HG03457 (cell line): ENCODE data around the gene FRMPD1.

Source experiments
- ATAC-seq: cut with Tn5 transposase; IDR thresholded peaks from one replicate; pipeline ENCODE4 v1.9.1; 2021; ENCODE audit warnings: moderate number of reproducible peaks; ENCODE audit not compliant: unreplicated experiment

Gene FRMPD1

DNA sequence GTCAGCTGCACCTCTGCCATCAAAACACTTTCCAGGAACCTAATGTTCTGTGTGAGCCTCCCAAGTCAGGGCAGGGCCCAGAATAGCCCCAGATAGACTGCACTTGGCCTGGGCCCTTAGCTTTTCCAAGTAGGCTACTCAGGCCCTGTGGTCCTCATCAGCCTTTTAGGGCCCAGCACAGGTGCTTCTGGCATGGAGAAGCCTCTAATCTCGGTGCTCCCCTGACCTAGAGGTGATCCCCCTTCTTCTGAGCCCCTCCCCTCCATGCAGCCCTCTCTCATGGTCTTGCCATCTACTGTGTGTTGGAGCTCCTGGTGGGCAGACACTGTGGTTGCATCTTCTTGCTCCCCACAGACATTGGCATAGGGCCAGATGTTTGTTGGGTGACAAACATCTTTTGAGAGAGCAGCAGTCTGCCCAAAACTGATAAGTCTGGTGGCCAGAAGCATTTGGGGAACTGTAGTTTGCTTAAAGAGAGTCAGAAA is 28.1 kb downstream of the FRMPD1 start:
- ATAC-seq, result no peak

DNA sequence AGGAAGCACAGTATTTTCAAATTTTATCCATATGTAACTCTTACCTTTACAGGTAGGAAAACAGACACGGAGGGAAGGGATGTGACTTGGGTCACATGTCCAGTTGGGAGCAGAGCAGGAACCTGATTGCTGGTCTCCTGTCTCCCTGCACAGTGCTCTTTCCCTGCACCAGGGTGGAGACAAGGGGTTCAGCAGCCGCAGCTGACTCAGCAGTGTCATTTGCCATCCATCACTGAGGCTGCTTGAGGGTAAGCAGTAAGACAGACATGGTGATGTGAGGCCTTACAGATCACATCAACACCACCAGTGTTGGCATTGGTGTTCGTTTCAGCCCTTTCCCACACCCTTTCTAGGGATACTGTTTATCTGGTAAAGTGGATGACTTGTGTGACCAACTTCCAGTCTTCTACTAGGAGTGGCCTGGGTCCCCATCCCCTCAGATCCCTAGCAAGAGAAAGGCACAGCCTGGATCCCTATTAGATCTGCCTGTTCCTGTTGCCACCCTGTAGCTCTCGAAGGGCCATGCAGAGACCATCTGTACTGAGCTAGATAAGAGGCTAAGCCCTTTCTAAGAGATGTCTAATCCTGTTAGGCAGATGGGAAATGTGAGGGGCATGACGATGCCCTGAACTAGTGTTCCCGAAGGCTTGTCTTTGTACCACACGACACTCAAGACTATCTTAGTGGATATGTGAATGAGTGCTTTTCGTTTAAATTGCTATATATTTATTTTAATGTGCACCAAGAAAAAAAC is 29.1 kb downstream of the FRMPD1 start:
- no peak for ATAC-seq

DNA sequence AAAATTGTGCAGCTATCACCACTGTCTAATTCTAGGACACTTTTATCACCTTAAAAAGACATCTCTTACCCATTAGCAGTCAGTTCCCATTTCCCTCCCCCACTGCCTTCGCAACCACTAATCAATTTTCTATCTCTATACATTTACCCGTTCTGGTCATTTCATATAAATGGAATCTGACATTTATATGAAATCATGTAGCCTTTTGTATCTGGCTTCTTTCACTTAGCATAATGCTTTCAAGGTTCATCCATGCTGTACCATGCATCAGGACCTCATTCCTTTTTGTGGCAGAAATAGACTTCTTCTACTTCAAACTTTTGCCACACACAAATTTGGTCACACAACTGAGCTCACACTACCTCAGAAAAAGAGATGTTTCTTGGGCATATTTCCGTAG is 32.2 kb downstream of the FRMPD1 start:
- ATAC-seq, result no peak

DNA sequence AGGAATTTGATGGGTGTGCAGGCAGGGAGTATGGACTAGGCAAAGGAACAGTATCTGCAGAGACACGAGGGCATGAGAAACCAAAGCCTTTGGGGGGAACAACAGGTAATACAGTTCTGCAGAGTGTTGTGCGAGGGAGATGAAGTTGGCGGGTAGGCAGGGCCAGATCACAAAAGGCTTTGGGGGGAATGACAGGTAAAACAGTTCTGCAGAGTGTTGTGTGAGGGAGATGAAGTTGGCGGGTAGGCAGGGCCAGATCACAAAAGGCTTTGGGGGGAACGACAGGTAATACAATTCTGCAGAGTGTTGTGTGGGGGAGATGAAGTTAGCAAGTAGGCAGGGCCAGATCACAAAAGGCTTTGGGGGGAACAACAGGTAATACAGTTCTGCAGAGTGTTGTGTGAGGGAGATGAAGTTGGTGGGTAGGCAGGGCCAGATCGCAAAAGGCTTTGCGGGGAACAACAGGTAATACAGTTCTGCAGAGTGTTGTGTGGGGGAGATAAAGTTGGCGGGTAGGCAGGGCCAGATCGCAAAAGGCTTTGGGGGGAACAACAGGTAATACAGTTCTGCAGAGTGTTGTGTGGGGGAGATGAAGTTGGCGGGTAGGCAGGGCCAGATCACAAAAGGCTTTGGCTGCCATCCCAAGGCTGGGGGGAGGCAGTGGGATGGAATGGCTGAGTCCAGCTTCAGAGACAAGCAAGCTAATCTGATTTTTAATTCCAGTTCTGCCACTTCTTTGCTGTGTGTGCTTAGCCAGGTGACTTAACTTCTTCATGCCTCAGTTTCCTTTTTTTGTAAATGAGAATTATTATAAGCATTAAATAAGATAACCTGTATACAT is 33.0 kb downstream of the FRMPD1 start:
- ATAC-seq, result no peak

DNA sequence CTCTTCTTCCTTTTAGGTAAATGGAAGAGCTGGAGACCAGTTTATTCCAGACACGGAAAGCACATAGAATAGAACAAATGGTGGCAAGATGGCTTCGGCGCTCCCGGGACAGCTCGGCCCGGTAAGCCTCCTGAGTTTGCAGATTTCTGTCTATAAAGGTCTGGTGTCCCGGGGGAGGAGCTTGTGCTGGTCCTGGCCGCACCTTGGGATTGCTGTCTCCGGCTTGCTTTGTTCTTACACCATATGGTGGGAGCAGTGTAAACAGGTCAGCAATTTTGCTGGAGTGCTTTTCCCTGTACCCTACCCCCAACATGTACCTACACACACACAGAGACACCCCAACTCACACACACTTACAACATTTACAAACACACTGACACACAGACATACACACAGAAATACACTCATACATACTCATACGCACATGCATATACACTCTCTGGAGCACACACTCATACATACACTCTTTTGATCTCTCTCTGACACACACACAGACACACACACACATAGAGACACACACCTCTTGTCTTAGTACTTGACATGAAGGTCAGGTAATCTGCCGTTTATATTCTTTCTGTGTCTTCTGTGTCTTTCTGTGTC is 42.0 kb downstream of the FRMPD1 start:
- ATAC-seq, result no peak

DNA sequence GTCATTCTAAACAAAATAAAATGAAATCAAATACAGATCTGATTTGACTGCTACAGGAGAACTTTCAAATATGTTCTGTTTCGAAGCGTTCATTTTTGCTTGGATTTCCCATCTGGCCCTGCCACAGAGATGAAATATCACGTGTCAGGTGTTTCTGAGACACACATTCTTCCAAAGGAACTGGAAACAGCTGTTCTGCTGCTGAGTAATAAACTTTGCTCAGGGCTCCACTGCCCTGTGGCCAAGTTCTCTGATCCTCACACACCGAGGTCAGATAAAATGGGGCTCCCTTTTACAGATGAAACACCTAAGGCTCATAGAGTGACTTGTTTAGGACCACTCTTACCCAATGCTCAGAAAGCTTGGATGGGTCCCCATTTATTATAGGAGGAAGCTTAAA is 42.5 kb downstream of the FRMPD1 start:
- no peak for ATAC-seq

DNA sequence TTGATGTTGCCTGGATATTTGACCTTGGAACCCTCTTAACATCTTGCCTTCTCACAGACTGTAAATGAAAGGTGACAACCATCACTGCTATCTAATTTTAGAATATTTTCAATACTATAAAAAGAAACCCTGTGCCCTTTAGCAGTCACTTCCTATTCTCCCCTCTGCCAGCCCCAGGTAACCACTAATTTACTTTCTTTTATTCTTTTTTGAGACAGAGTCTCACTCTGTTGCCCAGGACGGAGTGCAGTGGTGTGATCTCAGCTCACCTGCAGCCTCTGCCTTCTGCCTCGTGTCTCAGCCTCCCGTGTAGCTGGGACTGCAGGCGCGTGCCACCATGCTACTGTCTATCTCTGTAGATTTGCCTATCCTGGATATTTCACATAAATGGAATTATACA is 43.6 kb downstream of the FRMPD1 start:
- ATAC-seq, result no peak

DNA sequence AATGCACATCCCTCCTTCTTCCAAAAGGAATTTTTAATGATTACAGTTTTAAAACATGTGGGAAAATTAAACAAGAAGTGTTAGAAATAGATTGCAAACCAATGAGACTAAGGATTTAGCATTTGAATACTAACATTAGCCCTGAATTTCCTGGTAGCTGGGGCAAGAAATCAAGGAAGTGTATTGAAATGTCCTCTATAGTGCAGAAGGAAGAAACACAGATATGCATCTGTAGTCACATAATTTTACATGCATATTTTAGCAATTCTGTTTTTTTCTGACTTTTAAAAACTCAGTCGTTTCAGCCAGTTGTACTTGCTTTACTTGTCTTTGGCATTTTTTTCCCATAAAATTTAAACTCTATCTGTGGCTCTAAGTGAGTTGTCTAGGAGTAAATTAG is 45.8 kb downstream of the FRMPD1 start:
- no peak for ATAC-seq

DNA sequence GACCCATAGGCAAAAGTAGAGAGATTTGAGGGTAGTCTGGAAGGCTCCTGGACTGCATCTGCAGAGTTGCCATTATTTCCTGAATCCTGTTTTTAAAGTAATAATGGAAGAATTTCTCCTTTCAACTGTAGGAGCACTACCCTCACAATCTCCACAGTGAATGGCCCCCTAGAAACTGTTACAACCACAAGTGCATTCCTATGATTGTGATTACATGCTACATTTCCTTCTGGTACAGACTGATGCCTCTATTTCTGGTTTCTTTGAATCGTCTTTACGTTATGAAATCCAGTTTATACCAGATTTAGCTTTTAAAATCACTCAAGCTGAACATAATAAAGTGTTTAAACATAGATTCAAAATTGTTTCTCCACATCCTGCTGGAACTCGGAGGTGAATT is 49.4 kb downstream of the FRMPD1 start:
- ATAC-seq, result no peak

DNA sequence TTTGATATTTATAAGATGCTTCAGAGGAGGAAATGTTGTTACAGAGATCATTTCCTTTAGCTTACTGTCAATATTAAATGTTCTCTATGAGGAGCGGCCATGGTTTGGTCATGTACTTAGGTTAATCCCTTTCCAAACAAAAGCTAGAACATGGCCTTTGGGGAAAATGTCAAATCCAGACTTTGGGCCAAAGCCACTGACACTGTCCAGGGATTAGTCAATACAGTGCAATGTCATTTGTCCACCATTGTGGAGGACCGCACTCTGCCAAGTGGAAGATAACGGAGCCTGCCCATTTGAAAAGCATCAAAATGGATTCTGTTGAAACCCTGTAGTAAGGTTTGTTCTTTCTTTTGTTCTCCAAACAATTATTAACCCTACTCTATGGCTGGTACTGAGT is 50.1 kb downstream of the FRMPD1 start:
- no peak for ATAC-seq

DNA sequence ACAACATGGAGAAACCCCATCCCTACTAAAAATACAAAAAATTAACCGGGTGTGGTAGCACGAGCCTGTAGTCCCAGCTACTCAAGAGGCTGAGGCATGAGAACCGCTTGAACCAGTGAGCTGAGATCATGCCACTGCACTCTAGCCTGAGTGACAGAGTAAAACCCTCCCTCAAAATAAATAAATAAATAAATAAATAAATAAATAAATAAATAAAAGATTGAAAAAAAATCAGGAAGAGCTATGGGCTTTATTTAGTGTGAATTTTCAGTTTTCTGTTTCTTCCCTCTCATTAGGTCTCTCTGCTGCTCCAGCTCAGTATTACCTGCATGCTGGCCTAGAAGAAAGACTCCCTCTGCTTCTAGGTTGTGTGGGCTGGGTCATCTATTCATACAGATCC is 55.0 kb downstream of the FRMPD1 start:
- no peak for ATAC-seq

DNA sequence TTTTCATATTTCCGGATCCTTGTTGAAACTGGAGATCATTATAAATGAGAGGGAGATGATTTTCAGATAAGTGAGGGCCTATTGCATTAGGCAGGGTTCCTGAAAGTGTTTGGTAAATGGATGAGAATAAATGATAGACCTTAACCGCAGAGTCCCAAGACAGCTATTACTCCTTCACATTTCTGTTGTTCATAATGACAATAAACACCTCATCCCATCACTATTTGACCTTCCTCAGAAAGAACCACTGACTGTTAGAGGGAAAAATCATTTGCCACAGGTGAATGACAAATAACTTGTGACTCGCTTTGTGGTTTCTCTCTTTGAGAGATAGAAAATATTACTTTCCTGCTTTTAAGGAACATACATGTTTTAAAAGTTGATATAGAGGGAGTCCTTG is 55.5 kb downstream of the FRMPD1 start:
- no peak for ATAC-seq

DNA sequence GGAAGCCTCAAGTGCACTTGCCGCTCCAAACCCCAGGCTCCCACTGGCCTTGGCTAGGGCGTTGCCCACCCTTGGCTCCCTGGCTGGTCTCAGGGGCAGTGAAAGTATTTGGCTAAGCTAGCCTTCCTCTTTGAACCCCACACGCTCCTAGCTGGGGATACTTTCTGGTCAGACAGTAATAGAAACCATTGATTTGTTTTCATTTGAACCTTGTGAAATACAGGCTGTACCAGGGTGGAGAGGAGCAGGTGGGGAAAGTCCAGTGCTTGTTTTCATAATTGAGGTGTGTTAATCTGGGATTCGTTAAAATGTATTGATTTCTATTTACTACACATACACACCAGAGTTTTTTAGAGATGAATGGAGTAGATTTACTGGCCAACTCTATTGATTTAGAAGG is 57.0 kb downstream of the FRMPD1 start:
- no peak for ATAC-seq

DNA sequence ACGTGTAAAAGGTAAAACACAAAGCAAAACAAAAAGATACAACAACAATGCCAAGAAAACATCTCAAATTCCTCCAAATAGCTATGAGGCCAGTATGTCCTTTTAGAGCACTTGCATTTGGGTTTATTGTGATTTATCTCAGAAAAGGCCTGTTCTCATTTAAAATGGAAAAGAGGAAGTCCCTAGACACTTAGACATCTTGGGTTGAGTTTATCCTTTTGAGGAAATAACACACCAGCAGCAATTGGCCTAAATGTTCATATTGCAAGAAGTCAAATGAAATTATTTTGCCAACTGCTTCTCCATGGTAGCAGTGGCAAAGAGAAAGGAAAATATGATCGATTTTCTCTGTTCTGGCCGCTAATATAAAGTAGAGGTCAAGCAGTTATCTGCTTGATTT is 59.3 kb downstream of the FRMPD1 start:
- no peak for ATAC-seq

DNA sequence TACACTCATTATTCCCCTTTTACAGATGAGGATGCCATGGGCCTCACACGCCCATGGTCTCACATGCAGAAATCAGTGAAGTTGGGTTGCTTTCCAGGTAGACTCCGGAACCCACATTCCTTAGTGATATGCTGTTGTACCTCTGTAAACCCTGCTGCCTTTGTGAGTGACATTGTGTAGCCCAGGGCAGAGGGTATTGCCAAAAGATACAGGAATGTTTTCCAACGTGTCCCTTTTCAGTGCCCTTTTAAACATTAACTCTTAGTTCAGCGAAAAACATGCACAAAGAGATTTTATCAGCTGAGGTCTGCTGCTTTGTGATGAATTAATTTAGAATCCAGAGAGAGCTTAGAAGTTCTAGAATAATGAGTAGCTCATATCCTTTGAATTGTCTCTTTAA is 64.5 kb downstream of the FRMPD1 start:
- no peak for ATAC-seq

DNA sequence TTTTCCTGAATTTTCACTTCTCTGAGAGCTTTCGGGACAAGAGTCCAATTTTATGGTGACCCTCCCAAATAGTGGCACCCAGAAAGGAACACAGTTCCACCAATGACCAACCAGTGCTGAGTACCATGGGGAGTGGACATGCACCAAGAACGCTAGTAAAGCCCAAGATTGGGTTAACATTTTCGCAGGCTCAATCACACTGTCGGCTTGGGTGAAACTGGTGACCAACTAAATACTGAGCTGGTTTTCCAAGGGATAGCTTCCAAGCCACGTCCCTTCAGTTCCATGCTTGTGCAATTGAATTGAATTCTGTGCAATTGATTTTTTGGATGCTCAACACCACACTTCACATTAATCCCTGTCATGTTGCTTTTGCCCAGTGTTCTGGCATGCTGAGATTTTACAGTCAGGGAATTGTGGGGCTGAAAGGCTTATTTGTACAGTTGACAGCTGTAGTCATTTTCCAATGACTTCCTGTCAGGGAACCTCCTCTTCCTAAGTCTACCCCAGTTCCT is 65.3 kb downstream of the FRMPD1 start:
- no peak for ATAC-seq

DNA sequence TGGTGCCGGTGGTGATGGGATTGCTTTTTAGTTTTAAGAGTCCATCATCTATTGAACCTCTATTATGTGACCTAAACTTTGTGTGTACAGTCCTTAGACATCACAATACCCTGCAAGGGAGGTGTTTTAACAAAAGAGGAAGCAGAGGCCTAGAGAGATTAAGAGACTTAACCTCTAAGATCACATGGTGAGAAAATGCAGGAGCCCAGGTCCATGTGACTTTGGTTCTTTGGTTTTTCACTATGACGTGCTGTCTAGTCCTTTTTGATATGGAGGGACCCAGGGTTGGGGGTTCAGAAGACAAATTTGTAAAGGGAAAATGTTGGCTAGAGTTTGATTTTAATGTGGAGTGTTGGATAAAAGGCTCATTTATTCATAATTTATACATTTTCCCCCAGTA is 68.8 kb downstream of the FRMPD1 start:
- ATAC-seq, result no peak

DNA sequence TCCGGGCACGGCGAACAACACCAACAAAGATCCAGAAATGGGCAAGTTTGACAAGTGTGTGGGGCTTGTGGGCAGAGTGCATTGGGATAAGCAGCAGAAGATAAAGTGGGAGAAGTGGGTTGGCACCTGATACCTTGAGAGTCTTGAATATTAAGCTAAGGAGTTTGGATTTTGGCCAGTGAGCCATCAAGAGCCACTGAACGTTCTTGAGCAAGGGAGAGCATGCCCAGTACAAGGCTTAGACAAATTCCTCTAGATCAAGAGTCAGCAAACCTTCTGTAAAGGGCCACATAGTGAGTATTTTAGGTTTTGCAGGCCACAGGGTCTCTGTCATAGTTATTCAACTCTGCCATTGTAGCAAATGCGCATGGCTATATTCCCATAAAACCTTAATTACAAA is 76.3 kb downstream of the FRMPD1 start:
- no peak for ATAC-seq

DNA sequence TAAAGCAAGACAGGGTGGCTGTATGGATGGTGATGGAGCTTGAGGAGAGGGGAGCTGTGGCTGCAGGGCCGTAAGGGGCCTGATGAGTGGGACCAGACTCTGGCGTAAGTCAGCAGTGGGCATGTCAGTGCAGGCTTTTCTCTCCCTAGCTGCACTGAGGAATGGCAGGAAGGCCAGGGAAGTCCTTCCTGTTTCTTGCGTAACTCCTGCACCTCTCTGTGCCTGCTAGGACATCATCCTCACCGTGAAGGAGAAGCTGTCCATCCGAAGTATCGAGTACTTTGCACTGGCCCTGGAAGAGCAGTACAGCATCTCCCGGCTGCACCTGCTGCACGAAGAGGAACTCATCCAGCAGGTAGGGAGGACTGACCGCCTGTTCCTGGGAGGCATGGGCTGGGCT is 78.7 kb downstream of the FRMPD1 start:
- no peak for ATAC-seq

DNA sequence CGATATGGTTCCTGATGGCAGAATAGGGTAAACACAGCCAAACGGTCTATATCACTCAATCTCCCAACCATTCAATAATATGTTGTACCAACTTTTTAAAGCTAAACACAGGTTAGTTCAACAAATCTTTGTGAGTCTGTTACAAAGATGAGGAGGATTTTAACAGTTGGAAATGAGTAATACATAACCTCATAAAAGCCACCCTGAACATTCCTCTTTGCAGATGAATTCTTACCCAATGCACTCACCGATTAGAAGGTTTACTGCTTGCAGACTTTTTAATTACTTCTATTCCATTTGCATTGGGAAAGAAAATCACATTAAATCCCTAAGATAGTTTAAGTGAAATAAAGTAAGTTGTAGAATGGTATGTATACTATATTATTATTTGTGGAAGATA is 79.5 kb downstream of the FRMPD1 start:
- no peak for ATAC-seq

DNA sequence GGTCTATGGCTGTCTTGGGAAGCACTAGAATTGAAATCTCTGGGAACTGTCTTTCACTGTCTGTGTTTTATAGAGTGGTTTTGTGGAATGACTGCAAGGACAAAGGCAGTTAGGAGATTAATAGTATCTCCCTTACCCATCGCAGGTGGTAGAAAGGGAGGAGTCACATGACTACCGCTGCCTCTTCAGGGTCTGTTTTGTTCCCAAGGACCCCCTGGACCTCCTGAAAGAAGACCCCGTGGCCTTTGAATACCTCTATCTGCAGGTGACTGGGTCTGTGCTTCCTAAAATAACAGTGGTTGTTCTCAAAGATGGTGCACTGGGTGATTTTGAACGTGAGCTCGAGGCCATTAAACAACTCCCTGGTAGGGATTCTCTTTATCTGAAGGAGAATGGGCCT is 80.1 kb downstream of the FRMPD1 start:
- no peak for ATAC-seq
